ENCODE data around the gene PLA1A.

The PLA1A gene

DNA sequence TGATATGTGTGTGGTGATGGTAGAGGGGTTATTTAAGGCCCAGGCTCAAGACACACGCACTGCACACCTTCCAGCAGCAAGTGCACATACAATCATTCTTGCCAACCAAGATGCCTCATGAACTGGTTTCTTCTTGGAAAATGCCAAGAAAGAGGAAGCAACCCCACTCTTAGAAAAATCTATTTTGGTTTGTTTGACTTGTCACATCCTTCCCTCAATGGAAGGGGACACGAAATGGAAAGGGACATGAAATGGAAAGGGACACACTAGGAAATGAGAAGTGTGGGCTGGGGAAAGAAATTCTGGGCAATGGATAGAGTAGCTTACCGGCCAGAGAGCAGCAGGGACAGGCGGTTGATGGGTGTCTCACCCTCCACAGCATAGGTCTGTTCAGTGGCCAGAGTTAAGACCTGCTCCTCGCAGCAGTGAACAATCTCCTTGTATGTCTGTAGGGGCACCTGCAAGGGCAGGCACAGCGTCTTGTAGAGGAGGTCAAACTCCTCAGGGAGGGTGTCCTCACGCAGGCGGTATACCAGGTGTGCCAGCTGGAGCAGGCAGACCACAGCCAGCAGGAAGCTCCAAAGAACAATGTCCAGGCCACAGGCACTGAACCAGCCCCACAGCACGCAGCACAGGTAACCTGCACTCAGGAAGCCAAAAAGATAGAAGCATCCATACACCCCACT lies 62.1 kb downstream of the PLA1A start:
- no peak overlapping the region for H3K4me3 ChIP-seq (ENCODE audit: control insufficient read depth, low read depth, low read length)
- no peak for DNase-seq (ENCODE audit: low read depth)
- TF ChIP-seq, protein P1, sequence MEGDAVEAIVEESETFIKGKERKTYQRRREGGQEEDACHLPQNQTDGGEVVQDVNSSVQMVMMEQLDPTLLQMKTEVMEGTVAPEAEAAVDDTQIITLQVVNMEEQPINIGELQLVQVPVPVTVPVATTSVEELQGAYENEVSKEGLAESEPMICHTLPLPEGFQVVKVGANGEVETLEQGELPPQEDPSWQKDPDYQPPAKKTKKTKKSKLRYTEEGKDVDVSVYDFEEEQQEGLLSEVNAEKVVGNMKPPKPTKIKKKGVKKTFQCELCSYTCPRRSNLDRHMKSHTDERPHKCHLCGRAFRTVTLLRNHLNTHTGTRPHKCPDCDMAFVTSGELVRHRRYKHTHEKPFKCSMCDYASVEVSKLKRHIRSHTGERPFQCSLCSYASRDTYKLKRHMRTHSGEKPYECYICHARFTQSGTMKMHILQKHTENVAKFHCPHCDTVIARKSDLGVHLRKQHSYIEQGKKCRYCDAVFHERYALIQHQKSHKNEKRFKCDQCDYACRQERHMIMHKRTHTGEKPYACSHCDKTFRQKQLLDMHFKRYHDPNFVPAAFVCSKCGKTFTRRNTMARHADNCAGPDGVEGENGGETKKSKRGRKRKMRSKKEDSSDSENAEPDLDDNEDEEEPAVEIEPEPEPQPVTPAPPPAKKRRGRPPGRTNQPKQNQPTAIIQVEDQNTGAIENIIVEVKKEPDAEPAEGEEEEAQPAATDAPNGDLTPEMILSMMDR (IDR thresholded peaks at IDR 0.05; ENCODE audit: control insufficient read depth, insufficient read depth, low read depth, low read length, missing control alignments): no peak

- DNase-seq (ENCODE audit: low read depth): no peak
- TF ChIP-seq, protein P1 (IDR thresholded peaks at IDR 0.05; ENCODE audit: control insufficient read depth, insufficient read depth, low read depth, low read length, missing control alignments): no peak
- no peak within 1 kb of the TSS for H3K4me3 ChIP-seq (ENCODE audit: control insufficient read depth, low read depth, low read length)
Measured at GRCh38 chr3:119660474-119661440, 63.1 kb downstream of the PLA1A start, which contains the start of gene POPDC2. TSS of gene POPDC2 (minus strand) at chr3:119660589. CDS start at chr3:119660423, 166 bp downstream.

- no peak for DNase-seq (ENCODE audit: low read depth)
- TF ChIP-seq, protein P1 (IDR thresholded peaks at IDR 0.05; ENCODE audit: control insufficient read depth, insufficient read depth, low read depth, low read length, missing control alignments): peak; percentile 29
- no peak overlapping the region for H3K4me3 ChIP-seq (ENCODE audit: control insufficient read depth, low read depth, low read length)
Measured at GRCh38 chr3:119662604-119663373, 65.1 kb downstream of the PLA1A start.

DNA sequence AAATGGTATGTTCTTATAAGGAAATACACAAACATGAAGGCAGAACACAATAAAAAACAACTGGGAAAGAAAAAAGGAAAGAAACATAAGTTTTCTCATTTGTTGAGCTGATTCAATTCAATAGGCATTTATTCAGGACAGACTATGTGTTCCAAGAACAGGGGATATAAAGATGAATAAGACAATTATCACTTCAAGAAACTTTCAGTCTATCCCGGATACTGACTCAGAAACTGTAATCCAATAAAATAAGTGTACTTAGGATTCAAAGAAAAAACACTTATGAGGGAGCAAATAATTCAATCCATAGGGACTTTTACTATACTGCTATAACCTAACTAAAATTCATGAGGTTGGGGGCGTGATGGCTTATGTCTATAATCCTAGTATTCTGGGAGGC lies 66.2 kb downstream of the PLA1A start:
- TF ChIP-seq, protein P1 (IDR thresholded peaks at IDR 0.05; ENCODE audit: control insufficient read depth, insufficient read depth, low read depth, low read length, missing control alignments): no peak
- no peak for DNase-seq (ENCODE audit: low read depth)
- no peak overlapping the region for H3K4me3 ChIP-seq (ENCODE audit: control insufficient read depth, low read depth, low read length)

DNA sequence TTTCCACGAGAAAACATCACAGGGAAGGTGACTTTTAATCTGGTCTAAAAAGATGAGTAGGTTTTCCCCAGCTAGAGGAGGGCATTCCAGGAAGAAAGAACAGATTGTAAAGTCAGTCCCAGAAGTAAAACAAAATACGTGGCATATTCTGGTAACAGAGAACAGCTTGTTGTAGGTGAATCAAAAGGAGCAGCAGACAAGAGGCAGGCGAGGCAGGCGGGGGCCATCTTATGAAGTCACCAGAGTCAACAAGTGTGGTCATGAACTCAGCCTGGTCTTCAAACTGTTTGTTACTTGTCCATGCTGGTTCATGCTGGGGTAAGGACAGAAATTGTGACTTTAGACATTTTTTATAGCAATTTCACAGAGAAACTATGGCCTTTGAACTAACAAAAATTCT lies 66.7 kb downstream of the PLA1A start:
- DNase-seq (ENCODE audit: low read depth): no peak
- TF ChIP-seq, protein P1 (IDR thresholded peaks at IDR 0.05; ENCODE audit: control insufficient read depth, insufficient read depth, low read depth, low read length, missing control alignments): no peak
- no peak overlapping the region for H3K4me3 ChIP-seq (ENCODE audit: control insufficient read depth, low read depth, low read length)

GRCh38 chr3:119664850-119665379 lies 67.2 kb downstream of the PLA1A start:
- TF ChIP-seq, protein P1 (IDR thresholded peaks at IDR 0.05; ENCODE audit: control insufficient read depth, insufficient read depth, low read depth, low read length, missing control alignments): no peak
- DNase-seq (ENCODE audit: low read depth): no peak
- no peak overlapping the region for H3K4me3 ChIP-seq (ENCODE audit: control insufficient read depth, low read depth, low read length)
